GM19438 (cell line): ENCODE results near the gene TNFRSF6B.

ENCODE experiments used
- ATAC-seq: cut with Tn5 transposase; IDR thresholded peaks from one replicate; pipeline ENCODE4 v1.9.1; 2021; ENCODE audit warnings: low read depth; ENCODE audit not compliant: unreplicated experiment

TNFRSF6B gene

DNA sequence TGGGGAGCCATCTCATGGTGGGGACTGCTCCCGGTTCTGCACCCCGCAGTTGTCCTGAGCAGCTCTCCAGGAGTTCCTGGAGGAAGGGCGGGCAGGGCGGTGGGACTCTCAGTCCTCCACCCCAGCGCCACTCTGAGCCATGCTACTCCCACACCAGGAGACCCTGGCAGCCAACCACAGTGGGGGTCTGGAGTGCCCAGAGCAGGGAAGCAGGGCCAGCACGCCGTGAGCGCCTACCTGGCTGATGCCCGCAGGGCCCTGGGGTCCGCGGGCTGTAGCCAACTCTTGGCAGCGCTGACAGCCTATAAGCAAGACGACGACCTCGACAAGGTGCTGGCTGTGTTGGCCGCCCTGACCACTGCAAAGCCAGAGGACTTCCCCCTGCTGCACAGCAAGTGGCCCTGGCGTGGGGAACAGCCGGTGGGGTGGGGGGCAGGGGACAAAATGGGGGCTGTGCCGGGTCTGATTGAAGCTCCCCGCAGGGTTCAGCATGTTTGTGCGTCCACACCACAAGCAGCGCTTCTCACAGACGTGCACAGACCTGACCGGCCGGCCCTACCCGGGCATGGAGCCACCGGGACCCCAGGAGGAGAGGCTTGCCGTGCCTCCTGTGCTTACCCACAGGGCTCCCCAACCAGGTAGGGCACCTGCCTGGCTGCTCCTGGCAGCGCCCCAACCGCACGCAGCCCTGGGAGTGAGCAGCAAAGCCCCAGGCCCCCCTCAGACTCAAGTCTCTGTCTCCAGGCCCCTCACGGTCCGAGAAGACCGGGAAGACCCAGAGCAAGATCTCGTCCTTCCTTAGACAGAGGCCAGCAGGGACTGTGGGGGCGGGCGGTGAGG lies 1.6 kb upstream of the TNFRSF6B start:
- no peak for ATAC-seq

DNA sequence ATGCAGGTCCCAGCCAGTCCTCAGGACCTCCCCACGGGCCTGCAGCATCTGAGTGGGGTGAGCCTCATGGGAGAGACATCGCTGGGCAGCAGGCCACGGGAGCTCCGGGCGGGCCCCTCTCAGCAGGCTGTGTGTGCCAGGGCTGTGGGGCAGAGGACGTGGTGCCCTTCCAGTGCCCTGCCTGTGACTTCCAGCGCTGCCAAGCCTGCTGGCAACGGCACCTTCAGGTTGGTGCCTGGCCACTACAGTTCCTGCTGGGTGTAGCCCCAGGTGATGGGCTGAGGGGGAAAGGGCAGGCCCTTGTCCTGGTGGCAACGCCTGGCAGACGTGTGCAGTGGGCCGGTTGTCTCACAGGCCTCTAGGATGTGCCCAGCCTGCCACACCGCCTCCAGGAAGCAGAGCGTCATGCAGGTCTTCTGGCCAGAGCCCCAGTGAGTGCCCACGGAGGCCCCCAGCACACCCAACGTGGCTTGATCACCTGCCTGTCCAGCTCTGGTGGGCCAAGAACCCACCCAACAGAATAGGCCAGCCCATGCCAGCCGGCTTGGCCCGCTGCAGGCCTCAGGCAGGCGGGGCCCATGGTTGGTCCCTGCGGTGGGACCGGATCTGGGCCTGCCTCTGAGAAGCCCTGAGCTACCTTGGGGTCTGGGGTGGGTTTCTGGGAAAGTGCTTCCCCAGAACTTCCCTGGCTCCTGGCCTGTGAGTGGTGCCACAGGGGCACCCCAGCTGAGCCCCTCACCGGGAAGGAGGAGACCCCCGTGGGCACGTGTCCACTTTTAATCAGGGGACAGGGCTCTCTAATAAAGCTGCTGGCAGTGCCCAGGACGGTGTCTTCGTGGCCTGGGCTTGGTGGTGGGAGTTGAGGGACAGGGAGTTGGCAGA lies 787 bp upstream of the TNFRSF6B start:
- ATAC-seq, result no peak

DNA sequence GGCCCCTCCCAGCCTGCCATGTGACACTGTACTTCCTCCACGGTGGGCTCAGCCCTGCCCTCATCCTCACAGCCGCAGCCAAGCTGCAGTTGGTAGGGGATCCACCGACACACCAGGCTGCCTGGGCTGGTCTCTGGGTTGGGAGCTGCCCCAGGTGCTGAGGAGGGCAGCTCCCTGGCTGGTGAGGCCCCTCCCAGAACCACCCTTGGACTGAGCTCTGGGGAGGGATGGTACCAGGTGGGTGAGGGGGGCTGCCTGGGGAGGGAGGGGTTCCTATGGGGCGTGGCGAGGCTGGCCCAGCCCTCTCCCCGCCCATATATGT lies 185 bp upstream of the TNFRSF6B start:
- ATAC-seq, result no peak

GRCh38 chr20:63697357-63697867 lies 960 bp downstream of the TNFRSF6B start:
- no peak for ATAC-seq

GRCh38 chr20:63697868-63698545 lies 1.6 kb downstream of the TNFRSF6B start:
- no peak for ATAC-seq

DNA sequence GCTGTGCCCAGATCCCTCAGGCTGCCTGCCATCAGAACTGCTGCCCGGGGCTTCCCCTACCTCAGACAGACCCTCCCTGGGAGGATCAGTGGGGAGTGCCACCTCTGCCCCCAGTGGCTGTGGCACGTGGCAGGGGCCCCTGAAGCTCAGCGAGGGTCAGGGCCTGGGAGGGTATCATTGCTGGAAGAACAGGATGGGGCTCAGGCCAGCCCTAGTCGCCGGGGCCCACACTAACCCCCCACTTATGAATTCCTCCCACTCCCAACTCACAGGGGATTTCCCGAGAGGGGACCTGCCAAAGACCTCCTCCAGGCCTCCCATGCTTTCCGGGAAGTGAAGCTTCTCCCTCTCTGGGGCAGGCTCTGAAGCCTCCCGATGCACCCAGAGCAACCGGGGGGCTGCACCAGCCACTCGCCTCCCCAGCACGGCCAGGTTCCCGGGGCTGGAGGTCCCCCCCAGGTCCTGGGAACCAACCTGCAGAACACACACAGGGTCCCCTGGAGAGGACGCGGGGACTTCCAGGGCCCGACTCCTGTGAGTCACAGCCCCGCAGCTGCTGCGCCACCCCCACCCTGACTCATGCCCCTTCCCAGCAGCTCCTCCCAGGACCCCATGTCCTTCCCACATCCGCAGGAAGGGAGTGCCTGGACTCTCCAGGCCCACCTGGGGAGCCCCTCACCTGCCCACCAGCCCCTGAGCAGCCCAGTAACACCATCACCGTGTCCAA lies 2.5 kb downstream of the TNFRSF6B start:
- ATAC-seq, result no peak

- no peak for ATAC-seq
These were observed 3.2 kb downstream of the TNFRSF6B start for GRCh38 chr20:63699466-63700198.

DNA sequence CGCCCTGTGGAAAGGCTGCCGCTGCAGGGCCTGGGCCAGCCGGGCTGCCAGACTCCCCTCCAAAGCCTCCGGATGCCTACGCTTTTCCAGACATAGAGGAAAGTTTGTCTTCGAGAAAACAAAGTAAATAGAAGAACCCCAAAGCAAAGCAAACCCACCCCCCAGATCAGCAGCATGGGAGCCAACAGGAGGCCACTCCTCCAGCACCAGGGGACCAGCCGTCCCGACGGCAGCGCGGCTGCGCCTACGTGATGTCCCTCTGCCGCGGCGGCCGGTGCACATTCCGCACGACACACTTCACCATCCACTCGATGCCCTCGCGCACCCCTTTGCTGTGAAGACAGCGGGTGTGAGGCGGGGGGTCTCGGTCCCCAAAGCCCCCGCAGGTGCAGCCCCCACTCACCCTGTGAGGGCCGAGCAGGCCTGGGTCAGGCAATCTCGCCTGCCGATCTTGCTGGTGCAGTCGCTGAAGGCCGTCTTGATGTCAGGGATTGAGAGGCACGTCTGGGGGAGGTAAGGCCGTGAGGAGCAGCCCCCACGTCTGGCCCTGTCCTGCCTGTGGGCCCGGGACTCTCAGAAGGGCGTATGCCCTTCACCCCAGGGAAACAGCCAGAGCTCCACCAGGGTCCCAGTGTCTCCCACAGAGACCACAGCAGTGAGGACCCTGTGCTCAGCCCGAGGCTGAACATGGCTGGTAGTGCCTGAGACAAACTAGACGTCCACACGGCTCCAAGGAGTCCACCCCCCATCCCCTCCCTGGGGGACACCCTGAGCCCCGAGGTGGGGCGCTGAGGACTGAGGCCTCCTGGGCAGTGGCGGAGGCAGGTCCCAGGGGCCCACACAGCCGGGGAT lies 4.0 kb downstream of the TNFRSF6B start:
- no peak for ATAC-seq

DNA sequence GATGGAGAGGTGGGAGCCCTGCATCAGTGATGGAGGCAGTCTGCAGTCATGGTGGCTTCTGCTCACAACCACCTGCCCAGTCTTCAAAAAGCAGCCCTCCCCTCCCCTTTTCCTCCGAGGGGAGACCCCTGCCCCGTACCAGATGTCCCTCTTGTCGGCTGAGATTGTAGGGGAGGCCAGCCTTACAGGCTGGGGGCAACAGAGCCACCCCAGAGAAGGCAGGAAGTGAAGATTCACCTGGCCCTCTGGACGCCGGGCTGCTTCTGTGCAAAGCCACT lies 4.5 kb downstream of the TNFRSF6B start:
- ATAC-seq, result no peak

DNA sequence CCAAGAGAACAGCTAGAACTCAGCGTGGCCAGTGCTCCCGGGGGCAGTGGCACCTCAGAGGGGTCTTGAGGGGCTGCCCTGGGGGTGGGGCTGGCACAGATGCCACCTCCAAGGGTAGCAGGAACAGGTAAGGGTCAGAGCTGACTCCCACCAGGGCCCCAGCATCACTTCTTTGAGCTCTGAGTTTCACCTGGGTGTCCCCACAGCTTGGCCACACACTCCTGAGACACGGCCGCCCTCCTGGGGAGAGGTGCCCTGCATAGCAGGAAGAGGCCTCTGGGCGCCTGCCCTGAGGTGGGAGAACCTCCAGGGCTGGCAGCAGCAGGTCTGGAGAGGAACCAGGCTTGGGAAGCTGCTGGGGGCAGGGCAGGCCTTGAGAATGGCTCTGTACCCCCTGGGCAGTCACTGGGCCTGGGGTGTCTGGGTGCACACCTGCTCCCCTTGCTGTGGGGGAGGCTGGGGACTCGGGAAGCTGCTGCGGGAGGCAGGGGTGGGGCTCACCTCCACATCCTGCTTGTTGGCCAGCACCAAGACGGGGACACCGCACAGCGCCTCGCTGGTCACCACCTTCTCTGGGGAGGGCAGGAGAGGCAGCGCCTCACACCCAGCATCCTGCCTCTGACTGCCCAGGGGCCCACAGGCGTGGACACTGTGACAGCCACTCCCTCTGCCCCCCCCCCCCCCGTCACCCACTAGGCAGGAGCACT lies 5.0 kb downstream of the TNFRSF6B start:
- ATAC-seq, result no peak

- no peak for ATAC-seq
These were observed 5.7 kb downstream of the TNFRSF6B start for GRCh38 chr20:63702036-63702665.

GRCh38 chr20:63702751-63703470 lies 6.5 kb downstream of the TNFRSF6B start:
- no peak for ATAC-seq

DNA sequence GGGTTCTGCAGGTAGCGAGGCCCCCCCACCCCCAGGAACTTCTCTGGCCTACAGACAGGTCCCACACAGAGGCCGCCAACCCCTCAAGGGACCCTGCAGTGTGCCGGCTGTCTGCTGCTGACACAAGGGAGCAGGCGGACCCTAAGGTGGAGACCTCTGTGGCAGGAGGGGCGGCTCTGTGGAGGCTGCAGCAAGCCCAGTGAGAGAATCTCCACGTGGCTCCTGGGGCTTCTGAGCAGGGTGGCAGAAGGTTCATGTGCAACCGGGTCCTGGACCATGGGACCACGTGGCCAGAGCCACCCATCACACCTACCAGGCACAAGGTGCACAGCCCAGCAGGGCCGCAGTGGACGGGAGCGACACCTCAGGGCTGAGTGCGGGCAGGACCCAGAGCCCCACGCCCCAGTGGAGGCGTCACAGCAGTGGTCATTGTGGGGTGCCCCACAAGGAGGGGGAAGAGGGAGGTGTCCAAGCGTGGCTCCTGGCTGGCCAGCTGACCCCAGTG lies 7.1 kb downstream of the TNFRSF6B start:
- no peak for ATAC-seq

- ATAC-seq, result no peak
These were observed 7.7 kb downstream of the TNFRSF6B start for GRCh38 chr20:63703976-63704748.

DNA sequence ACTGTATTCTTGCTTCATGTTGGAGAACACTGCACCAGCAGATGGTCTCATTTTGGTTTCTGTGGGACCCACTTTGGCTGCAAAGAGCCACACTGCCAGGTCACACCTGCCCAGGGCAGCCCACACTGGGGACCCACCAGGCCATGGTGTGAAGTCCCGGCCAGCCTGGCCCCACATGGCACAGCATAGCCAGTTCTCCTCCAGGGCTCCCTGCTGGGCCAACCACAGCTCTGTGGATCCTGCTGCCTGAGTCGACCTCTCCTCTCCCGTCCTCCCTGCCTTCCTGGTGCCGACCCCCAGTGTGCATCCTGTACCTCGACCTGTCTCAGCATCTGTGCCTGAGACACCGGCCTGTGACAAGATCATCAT lies 8.3 kb downstream of the TNFRSF6B start:
- no peak for ATAC-seq

DNA sequence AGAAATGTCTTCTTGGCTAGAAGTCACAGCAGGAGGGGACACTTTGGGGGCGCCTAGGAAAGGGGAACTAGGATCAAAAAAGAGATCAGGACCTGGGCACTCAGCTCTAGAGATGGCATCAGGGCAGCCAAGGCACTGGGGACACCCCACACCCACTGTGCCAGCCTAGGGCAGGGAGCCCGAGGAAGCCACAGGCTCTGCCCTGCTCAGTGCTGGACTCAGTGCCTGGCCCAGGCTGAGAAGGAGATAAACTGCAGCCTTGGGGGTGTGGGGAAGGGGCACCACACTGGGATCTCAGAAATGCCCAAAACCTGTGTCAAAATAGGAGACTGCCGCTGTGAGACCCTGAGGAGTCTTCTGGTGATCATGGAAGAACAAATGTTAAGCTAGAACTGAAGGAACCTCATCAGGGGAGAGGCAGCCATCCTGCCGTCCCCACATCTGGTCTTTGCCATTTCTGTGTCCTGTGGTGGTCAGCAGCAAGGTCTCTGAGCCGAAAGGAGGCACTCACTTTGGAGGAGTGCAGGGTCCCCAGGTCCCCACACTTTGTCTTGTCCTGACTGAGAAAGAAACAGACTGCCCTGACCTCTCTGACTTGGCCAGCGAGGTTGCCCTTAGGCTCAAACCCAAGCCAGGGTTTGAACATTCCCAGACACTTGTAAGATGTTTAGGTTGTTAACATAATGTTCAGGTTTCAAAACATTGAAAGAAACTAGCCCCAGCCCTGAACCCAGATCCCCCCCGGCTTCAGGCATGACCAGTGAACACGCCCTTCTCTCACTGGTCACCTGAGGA lies 9.0 kb downstream of the TNFRSF6B start:
- ATAC-seq, result no peak
